ENCODE measurements around the gene RPH3AL.
"Not testable (repeated sequence)": the region's sequence is repeated elsewhere in the genome, so short reads cannot be mapped to it uniquely, and the experiment has no call there.

Gene RPH3AL

GRCh38 chr17:378068-378467 is 25.5 kb upstream of the RPH3AL start:
- no peak for DNase-seq

GRCh38 chr17:376936-377863 is 24.6 kb upstream of the RPH3AL start:
- no peak for DNase-seq

GRCh38 chr17:373613-374230 is 21.1 kb upstream of the RPH3AL start:
- no peak for DNase-seq

GRCh38 chr17:372157-373152 is 19.8 kb upstream of the RPH3AL start:
- no peak for DNase-seq

- no peak for DNase-seq
These were observed 19.0 kb upstream of the RPH3AL start for GRCh38 chr17:371583-371982.

- DNase-seq = not testable (repeated sequence)
These were observed 15.0 kb upstream of the RPH3AL start for GRCh38 chr17:367656-368055.

GRCh38 chr17:366657-367615 is 14.3 kb upstream of the RPH3AL start:
- DNase-seq = peak; percentile 1

GRCh38 chr17:364766-365165 is 12.2 kb upstream of the RPH3AL start:
- no peak for DNase-seq

GRCh38 chr17:364308-364707 is 11.7 kb upstream of the RPH3AL start:
- DNase-seq = no peak

- no peak for DNase-seq
These were observed 10.1 kb upstream of the RPH3AL start for GRCh38 chr17:362721-363120.

GRCh38 chr17:360092-360750 is 7.6 kb upstream of the RPH3AL start:
- DNase-seq = no peak

GRCh38 chr17:358491-359151 is 6.0 kb upstream of the RPH3AL start:
- no peak for DNase-seq

GRCh38 chr17:357644-358043 is 5.0 kb upstream of the RPH3AL start:
- DNase-seq = no peak

GRCh38 chr17:356671-357434 is 4.2 kb upstream of the RPH3AL start:
- no peak for DNase-seq

- DNase-seq = no peak
These were observed 2.3 kb upstream of the RPH3AL start for GRCh38 chr17:354651-355556.

GRCh38 chr17:353838-354234 is 1.2 kb upstream of the RPH3AL start:
- DNase-seq = no peak

GRCh38 chr17:353213-353837 is 718 bp upstream of the RPH3AL start:
- DNase-seq = no peak

- DNase-seq = no peak
These were observed 659 bp downstream of the RPH3AL start for GRCh38 chr17:351875-352420.

Data from CD4-positive, alpha-beta T cell treated with Interleukin-21 for 1 hour (primary cell).